ENCODE data around the gene ITPR2. TPM values are rescaled to one million over a fixed set of nuclear protein-coding genes. Genes with fewer than 3 reads are reported as not detected.

ITPR2 gene
- polyA plus RNA-seq, 2 of the 4 experiments (the other 2 are of a cell fraction), result 3.1 to 8.1 TPM

- no peak for ATAC-seq
These were observed 380.5 kb downstream of the ITPR2 start for GRCh38 chr12:26452511-26452910.

GRCh38 chr12:26451763-26452162, 381.2 kb downstream of the ITPR2 start:
- ChIA-PET POLR2A (no interaction called here), CTCF (interaction anchor here (0.8 to 1.1 kb wide), 2 partner anchors 85 to 162 kb away, joined by 3 read pairs; no protein-coding TSS in a partner anchor)
- no peaks in the 10 kb centered on the region for H3K4me1 ChIP-seq
- no peaks in the 10 kb centered on the region for H3K9me3 ChIP-seq
- WGBS (ENCODE audit: missing lambda C conversion rate), result 62% methylated on average over 4 of the region's 4 CpGs
- TF ChIP-seq HEYL (CRISPR knock-in tag; IDR thresholded peaks at IDR 0.05) (no peak), ESRRA (IDR thresholded peaks at IDR 0.05; ENCODE audit: borderline replicate concordance, low read length) (no peak), POLR2AphosphoS2 (conservative IDR thresholded peaks at IDR 0.05; ENCODE audit: low read length) (no peak), RNF2 (IDR thresholded peaks at IDR 0.05; ENCODE audit: borderline replicate concordance, low read depth) (no peak), TFCP2L1 (CRISPR knock-in tag; IDR thresholded peaks at IDR 0.05) (no peak), BHLHE40 (IDR thresholded peaks at IDR 0.05; ENCODE audit: low read depth, low read length) (no peak), ZSCAN20 (CRISPR knock-in tag; IDR thresholded peaks at IDR 0.05) (no peak), EP300 (IDR thresholded peaks at IDR 0.05) (no peak), NFE2L2 (conservative IDR thresholded peaks at IDR 0.05; ENCODE audit: low read length) (no peak), JUNB (IDR thresholded peaks at IDR 0.05) (no peak), FOSL2 (IDR thresholded peaks at IDR 0.05) (no peak), FOSL2 (CRISPR knock-in tag; IDR thresholded peaks at IDR 0.05) (no peak), CHD2 (IDR thresholded peaks at IDR 0.05; ENCODE audit: low read length, partially characterized antibody) (no peak), ZNF302 (CRISPR knock-in tag; IDR thresholded peaks at IDR 0.05) (no peak), RARB (CRISPR knock-in tag; IDR thresholded peaks at IDR 0.05) (no peak)
- no peak overlapping the region for H3K4me2 ChIP-seq
- DNase-seq (ENCODE audit: low read depth in 1 of 2, low spot score in 1 of 2) (no peak), FAIRE-seq (no peak), ATAC-seq (no peak)
- no peak overlapping the region for H3K4me3 ChIP-seq
- no peak overlapping the region for H3K27ac ChIP-seq

More at GRCh38 chr12:26452511-26452910, 380.5 kb downstream of the ITPR2 start:
- H3K4me1 ChIP-seq, result no peaks in the 10 kb centered on the region
- ChIA-PET CTCF (interaction anchor here (0.8 kb wide), 1 partner anchor 161 kb away, joined by 3 read pairs; no protein-coding TSS in a partner anchor), POLR2A (no interaction called here)
- 78% methylated on average over 6 of the region's 6 CpGs for WGBS (ENCODE audit: missing lambda C conversion rate)
- H3K4me2 ChIP-seq, result no peak overlapping the region
- H3K27ac ChIP-seq, result no peak overlapping the region
- no peak for FAIRE-seq
- no peak overlapping the region for H3K4me3 ChIP-seq
- DNase-seq (ENCODE audit: low read depth in 1 of 2, low spot score in 1 of 2), result no peak
- H3K9me3 ChIP-seq, result no peaks in the 10 kb centered on the region
- TF ChIP-seq SREBF2 (IDR thresholded peaks at IDR 0.05) (no peak), JUN (IDR thresholded peaks at IDR 0.05) (no peak), MAZ (IDR thresholded peaks at IDR 0.05; ENCODE audit: borderline replicate concordance, low read depth, low read length) (no peak)

- 48% methylated on average over 2 of the region's 2 CpGs for WGBS (ENCODE audit: missing lambda C conversion rate)
- CTCF ChIA-PET, result interaction anchor here (0.6 to 1.7 kb wide), 4 partner anchors 10 to 356 kb away, joined by 3 to 7 read pairs (median 4); no protein-coding TSS in a partner anchor
- H3K4me1 ChIP-seq, result no peaks in the 10 kb centered on the region
- ATAC-seq (no peak), DNase-seq (ENCODE audit: low read depth in 1 of 2, low spot score in 1 of 2) (no peak), FAIRE-seq (no peak)
- TF ChIP-seq SREBF2 (IDR thresholded peaks at IDR 0.05) (no peak), BCL3 (IDR thresholded peaks at IDR 0.05) (no peak), HOXB5 (CRISPR knock-in tag; IDR thresholded peaks at IDR 0.05) (no peak), GATA3 (IDR thresholded peaks at IDR 0.05; ENCODE audit: borderline replicate concordance) (no peak), HES2 (IDR thresholded peaks at IDR 0.05) (no peak), HOXA7 (CRISPR knock-in tag; IDR thresholded peaks at IDR 0.05) (no peak), MAX (IDR thresholded peaks at IDR 0.05) (no peak), ZNF302 (CRISPR knock-in tag; IDR thresholded peaks at IDR 0.05) (no peak), RNF2 (IDR thresholded peaks at IDR 0.05; ENCODE audit: borderline replicate concordance, low read depth) (no peak), NPAS2 (CRISPR knock-in tag; IDR thresholded peaks at IDR 0.05; ENCODE audit: borderline replicate concordance) (no peak), MAFK (IDR thresholded peaks at IDR 0.05; ENCODE audit: partially characterized antibody) (no peak), KDM5A (IDR thresholded peaks at IDR 0.05) (no peak), EHMT2 (IDR thresholded peaks at IDR 0.05; ENCODE audit: low read depth) (no peak), FOXS1 (CRISPR knock-in tag; IDR thresholded peaks at IDR 0.05) (no peak)
- H3K9me3 ChIP-seq, result no peaks in the 10 kb centered on the region
- no peak overlapping the region for H3K4me2 ChIP-seq
- H3K27ac ChIP-seq, result no peak overlapping the region
- POLR2A ChIA-PET, result no interaction called here
- H3K4me3 ChIP-seq, result no peak overlapping the region
These were observed 387.1 kb downstream of the ITPR2 start for GRCh38 chr12:26445909-26446308.

Measured in A549 (cell line).